ENCODE measurements around the gene TGM2.

- TF ChIP-seq POLR2AphosphoS5 (IDR thresholded peaks at IDR 0.05; ENCODE audit: insufficient read depth in 1 of 2, low read depth in 1 of 2): peak in 1 of 2 donors; percentile 31
- TF ChIP-seq POLR2A (IDR thresholded peaks at IDR 0.05): no peak
These were observed 70.6 kb downstream of the TGM2 start for GRCh38 chr20:38094373-38094891.
